ENCODE data around the gene TBC1D4. TPM values are rescaled to one million over a fixed set of nuclear protein-coding genes. Genes with fewer than 3 reads are reported as not detected.
A peak's percentile ranks its signal among the peaks of the same experiment; 100 is the strongest.

TBC1D4 gene
- total RNA-seq, 2 experiments from 2014 or later: 37.4 to 42.0 TPM

- H3K9me3 Mint-ChIP-seq: no peaks in the 10 kb centered on the region
- no peak overlapping the region for H3K4me3 Mint-ChIP-seq
- no peak overlapping the region for H3K27ac ChIP-seq (ENCODE audit: low read depth in 1 of 2, low read length in 2 of 2)
- H3K36me3 Mint-ChIP-seq (ENCODE audit: low read depth): no peaks in the 10 kb centered on the region
- DNase-seq: no peak
- ChIA-PET POLR2A (no interaction called here), CTCF (no interaction called here)
- no peak for TF ChIP-seq CTCF (IDR thresholded peaks at IDR 0.05)
- H3K36me3 ChIP-seq (ENCODE audit: insufficient read depth, low read length): no peaks in the 10 kb centered on the region
- no peak overlapping the region for H3K27ac Mint-ChIP-seq
- H3K9me3 ChIP-seq (ENCODE audit: control insufficient read depth in 1 of 2, insufficient read depth in 1 of 2, low read length in 2 of 2): no peaks in the 10 kb centered on the region
- no peak for ATAC-seq (ENCODE audit: poor library complexity)
- H3K4me1 Mint-ChIP-seq (ENCODE audit: low read depth): no peaks in the 10 kb centered on the region
- intact Hi-C loops (cut with DNase I, micrococcal nuclease): no loop called here
- H3K27me3 ChIP-seq (ENCODE audit: control insufficient read depth in 1 of 2, insufficient read depth in 2 of 2, low read length in 2 of 2): no peaks in the 10 kb centered on the region
- no peak overlapping the region for H3K4me3 ChIP-seq (ENCODE audit: low read length)
- no peaks in the 10 kb centered on the region for H3K27me3 Mint-ChIP-seq
- H3K4me1 ChIP-seq (ENCODE audit: insufficient read depth, low read length): no peaks in the 10 kb centered on the region
These were observed 65.5 kb downstream of the TBC1D4 start for GRCh38 chr13:75416327-75417011.

GRCh38 chr13:75415694-75416093 is 66.3 kb downstream of the TBC1D4 start:
- ATAC-seq (ENCODE audit: poor library complexity) (no peak), DNase-seq (peak in 2 of 14 experiments; percentile 20 to 27)
- H3K27me3 Mint-ChIP-seq: no peaks in the 10 kb centered on the region
- H3K9me3 ChIP-seq (ENCODE audit: control insufficient read depth in 1 of 2, insufficient read depth in 1 of 2, low read length in 2 of 2): no peaks in the 10 kb centered on the region
- H3K36me3 ChIP-seq (ENCODE audit: insufficient read depth, low read length): no peaks in the 10 kb centered on the region
- ChIA-PET CTCF (no interaction called here), POLR2A (no interaction called here)
- no peak overlapping the region for H3K4me3 Mint-ChIP-seq
- no peaks in the 10 kb centered on the region for H3K9me3 Mint-ChIP-seq
- H3K36me3 Mint-ChIP-seq (ENCODE audit: low read depth): no peaks in the 10 kb centered on the region
- no peaks in the 10 kb centered on the region for H3K4me1 Mint-ChIP-seq (ENCODE audit: low read depth)
- no peaks in the 10 kb centered on the region for H3K4me1 ChIP-seq (ENCODE audit: insufficient read depth, low read length)
- H3K27me3 ChIP-seq (ENCODE audit: control insufficient read depth in 1 of 2, insufficient read depth in 2 of 2, low read length in 2 of 2): no peaks in the 10 kb centered on the region
- no peak overlapping the region for H3K27ac ChIP-seq (ENCODE audit: low read depth in 1 of 2, low read length in 2 of 2)
- no peak for TF ChIP-seq CTCF (IDR thresholded peaks at IDR 0.05)
- intact Hi-C loops (cut with DNase I, micrococcal nuclease): no loop called here
- H3K27ac Mint-ChIP-seq: no peak overlapping the region
- H3K4me3 ChIP-seq (ENCODE audit: low read length): no peak overlapping the region

GRCh38 chr13:75415171-75415570 is 66.8 kb downstream of the TBC1D4 start:
- no peak for ATAC-seq (ENCODE audit: poor library complexity)
- Histone ChIP-seq H3K4me3 (ENCODE audit: low read length) (no peak overlapping the region), H3K27me3 (ENCODE audit: control insufficient read depth in 1 of 2, insufficient read depth in 2 of 2, low read length in 2 of 2) (no peaks in the 10 kb centered on the region), H3K4me1 (ENCODE audit: insufficient read depth, low read length) (no peaks in the 10 kb centered on the region), H3K9me3 (ENCODE audit: control insufficient read depth in 1 of 2, insufficient read depth in 1 of 2, low read length in 2 of 2) (no peaks in the 10 kb centered on the region), H3K36me3 (ENCODE audit: insufficient read depth, low read length) (no peaks in the 10 kb centered on the region), H3K27ac (ENCODE audit: low read depth in 1 of 2, low read length in 2 of 2) (no peak overlapping the region)
- intact Hi-C loops (cut with DNase I, micrococcal nuclease): no loop called here
- Mint-ChIP-seq H3K4me3 (no peak overlapping the region), H3K4me1 (ENCODE audit: low read depth) (no peaks in the 10 kb centered on the region), H3K9me3 (no peaks in the 10 kb centered on the region), H3K27me3 (no peaks in the 10 kb centered on the region), H3K27ac (no peak overlapping the region), H3K36me3 (ENCODE audit: low read depth) (no peaks in the 10 kb centered on the region)
- ChIA-PET CTCF (no interaction called here), POLR2A (no interaction called here)
- TF ChIP-seq CTCF (IDR thresholded peaks at IDR 0.05): no peak
- no peak for DNase-seq

All from CD4-positive, alpha-beta T cell (primary cell).